ENCODE results near the gene FIP1L1. TPM values are rescaled to one million over a fixed set of nuclear protein-coding genes. Genes with fewer than 3 reads are reported as not detected.

The FIP1L1 gene
- total and polyA plus RNA-seq, 10 of the 15 experiments (the other 5 are each of a cell fraction or from before 2014, with no cell fraction given): 28.1 to 110 (median 59.4) TPM

DNA sequence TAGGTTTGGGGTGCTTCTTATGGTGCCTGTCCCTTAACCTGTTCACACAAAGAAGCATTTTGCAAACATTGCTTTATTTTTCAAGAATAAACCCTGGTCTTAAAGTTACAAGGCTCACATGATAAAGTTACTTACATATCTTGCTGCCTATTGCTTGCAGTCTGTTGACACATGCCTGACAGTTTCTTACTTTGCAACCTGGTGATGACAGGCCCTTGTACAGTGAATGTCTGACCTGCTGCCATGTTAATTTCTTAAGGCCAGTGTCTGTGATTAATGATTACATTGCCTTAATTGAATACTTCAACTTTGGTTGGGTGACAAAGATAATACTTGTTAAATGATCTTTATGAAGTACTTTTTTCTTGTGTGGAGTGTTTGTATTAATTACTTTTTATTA is 49.9 kb downstream of the FIP1L1 start:
- ChIA-PET CTCF (no interaction called here), SMC1A (ENCODE audit: uncharacterized antibody, unreplicated experiment) (interaction anchor here (1.1 to 1.4 kb wide), 4 partner anchors 9 to 275 kb away, joined by 3 to 6 read pairs (median 3); partner anchors contain the start of gene SCFD2), RAD21 (ENCODE audit: unreplicated experiment) (no interaction called here), POLR2A (no interaction called here)
- H3K4me1 ChIP-seq (ENCODE audit: control insufficient read depth, insufficient read depth, low read length): no peaks in the 10 kb centered on the region
- in situ Hi-C loops (cut with MboI): no loop called here
- DNase-seq (ENCODE audit: low read depth, low spot score) (no peak), ATAC-seq (no peak), FAIRE-seq (no peak)
- no TSS peak for BruUV-seq (replicated peaks)
- no peak overlapping the region for H2AFZ ChIP-seq (ENCODE audit: control insufficient read depth, low read depth, low read length)
- H4K20me1 ChIP-seq (ENCODE audit: control insufficient read depth, insufficient read depth): no peaks in the 10 kb centered on the region
- TF ChIP-seq SP1 (IDR thresholded peaks at IDR 0.05; ENCODE audit: low read depth, low read length) (no peak), CBX3 (IDR thresholded peaks at IDR 0.05; ENCODE audit: borderline replicate concordance, low read depth) (no peak), BCL11A (IDR thresholded peaks at IDR 0.05; ENCODE audit: low read depth, low read length) (no peak), ZNF622 (IDR thresholded peaks at IDR 0.05) (no peak), CBFB (IDR thresholded peaks at IDR 0.05; ENCODE audit: low read depth) (no peak), EED (IDR thresholded peaks at IDR 0.05; ENCODE audit: low read depth) (no peak), SUZ12 (IDR thresholded peaks at IDR 0.05; ENCODE audit: unreplicated experiment) (no peak), SUPT20H (IDR thresholded peaks at IDR 0.05; ENCODE audit: borderline replicate concordance, control insufficient read depth, low read depth, low read length) (no peak)
- TF ChIP-seq, protein P1, sequence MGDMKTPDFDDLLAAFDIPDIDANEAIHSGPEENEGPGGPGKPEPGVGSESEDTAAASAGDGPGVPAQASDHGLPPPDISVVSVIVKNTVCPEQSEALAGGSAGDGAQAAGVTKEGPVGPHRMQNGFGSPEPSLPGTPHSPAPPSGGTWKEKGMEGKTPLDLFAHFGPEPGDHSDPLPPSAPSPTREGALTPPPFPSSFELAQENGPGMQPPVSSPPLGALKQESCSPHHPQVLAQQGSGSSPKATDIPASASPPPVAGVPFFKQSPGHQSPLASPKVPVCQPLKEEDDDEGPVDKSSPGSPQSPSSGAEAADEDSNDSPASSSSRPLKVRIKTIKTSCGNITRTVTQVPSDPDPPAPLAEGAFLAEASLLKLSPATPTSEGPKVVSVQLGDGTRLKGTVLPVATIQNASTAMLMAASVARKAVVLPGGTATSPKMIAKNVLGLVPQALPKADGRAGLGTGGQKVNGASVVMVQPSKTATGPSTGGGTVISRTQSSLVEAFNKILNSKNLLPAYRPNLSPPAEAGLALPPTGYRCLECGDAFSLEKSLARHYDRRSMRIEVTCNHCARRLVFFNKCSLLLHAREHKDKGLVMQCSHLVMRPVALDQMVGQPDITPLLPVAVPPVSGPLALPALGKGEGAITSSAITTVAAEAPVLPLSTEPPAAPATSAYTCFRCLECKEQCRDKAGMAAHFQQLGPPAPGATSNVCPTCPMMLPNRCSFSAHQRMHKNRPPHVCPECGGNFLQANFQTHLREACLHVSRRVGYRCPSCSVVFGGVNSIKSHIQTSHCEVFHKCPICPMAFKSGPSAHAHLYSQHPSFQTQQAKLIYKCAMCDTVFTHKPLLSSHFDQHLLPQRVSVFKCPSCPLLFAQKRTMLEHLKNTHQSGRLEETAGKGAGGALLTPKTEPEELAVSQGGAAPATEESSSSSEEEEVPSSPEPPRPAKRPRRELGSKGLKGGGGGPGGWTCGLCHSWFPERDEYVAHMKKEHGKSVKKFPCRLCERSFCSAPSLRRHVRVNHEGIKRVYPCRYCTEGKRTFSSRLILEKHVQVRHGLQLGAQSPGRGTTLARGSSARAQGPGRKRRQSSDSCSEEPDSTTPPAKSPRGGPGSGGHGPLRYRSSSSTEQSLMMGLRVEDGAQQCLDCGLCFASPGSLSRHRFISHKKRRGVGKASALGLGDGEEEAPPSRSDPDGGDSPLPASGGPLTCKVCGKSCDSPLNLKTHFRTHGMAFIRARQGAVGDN (IDR thresholded peaks at IDR 0.05): no peak
- TF ChIP-seq, protein P2, sequence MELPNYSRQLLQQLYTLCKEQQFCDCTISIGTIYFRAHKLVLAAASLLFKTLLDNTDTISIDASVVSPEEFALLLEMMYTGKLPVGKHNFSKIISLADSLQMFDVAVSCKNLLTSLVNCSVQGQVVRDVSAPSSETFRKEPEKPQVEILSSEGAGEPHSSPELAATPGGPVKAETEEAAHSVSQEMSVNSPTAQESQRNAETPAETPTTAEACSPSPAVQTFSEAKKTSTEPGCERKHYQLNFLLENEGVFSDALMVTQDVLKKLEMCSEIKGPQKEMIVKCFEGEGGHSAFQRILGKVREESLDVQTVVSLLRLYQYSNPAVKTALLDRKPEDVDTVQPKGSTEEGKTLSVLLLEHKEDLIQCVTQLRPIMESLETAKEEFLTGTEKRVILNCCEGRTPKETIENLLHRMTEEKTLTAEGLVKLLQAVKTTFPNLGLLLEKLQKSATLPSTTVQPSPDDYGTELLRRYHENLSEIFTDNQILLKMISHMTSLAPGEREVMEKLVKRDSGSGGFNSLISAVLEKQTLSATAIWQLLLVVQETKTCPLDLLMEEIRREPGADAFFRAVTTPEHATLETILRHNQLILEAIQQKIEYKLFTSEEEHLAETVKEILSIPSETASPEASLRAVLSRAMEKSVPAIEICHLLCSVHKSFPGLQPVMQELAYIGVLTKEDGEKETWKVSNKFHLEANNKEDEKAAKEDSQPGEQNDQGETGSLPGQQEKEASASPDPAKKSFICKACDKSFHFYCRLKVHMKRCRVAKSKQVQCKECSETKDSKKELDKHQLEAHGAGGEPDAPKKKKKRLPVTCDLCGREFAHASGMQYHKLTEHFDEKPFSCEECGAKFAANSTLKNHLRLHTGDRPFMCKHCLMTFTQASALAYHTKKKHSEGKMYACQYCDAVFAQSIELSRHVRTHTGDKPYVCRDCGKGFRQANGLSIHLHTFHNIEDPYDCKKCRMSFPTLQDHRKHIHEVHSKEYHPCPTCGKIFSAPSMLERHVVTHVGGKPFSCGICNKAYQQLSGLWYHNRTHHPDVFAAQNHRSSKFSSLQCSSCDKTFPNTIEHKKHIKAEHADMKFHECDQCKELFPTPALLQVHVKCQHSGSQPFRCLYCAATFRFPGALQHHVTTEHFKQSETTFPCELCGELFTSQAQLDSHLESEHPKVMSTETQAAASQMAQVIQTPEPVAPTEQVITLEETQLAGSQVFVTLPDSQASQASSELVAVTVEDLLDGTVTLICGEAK (IDR thresholded peaks at IDR 0.05; ENCODE audit: borderline replicate concordance): no peak
- no peaks in the 10 kb centered on the region for H3K27me3 ChIP-seq (replicated peaks in 1 of 2; ENCODE audit: control insufficient read depth in 2 of 2, insufficient read depth in 2 of 2, low read length in 1 of 2)
- no peak overlapping the region for H3K27ac ChIP-seq (ENCODE audit: control insufficient read depth, insufficient read depth)
- H3K9me3 ChIP-seq (replicated peaks; ENCODE audit: control insufficient read depth, insufficient read depth, low read length): no peaks in the 10 kb centered on the region; the same call in 2 of the 3 replicates
- H3K36me3 ChIP-seq (ENCODE audit: control insufficient read depth in 2 of 2, insufficient read depth in 2 of 2, low read length in 1 of 2): peaks cover 2 to 28% of the 10 kb centered on the region in 2 experiments
- H3K4me3 ChIP-seq: no peak overlapping the region
- no peaks in the 10 kb centered on the region; the same call in 1 of the 2 replicates for H3K79me2 ChIP-seq (ENCODE audit: control insufficient read depth, insufficient read depth, low read length)
- H3K4me2 ChIP-seq (ENCODE audit: control insufficient read depth, insufficient read depth): no peak overlapping the region
- H3K9ac ChIP-seq (ENCODE audit: control insufficient read depth, insufficient read depth, low read length): no peak overlapping the region
- intact Hi-C loops (cut with micrococcal nuclease; ENCODE audit: unreplicated experiment): no loop called here

Measured in GM12878 (cell line).